WI38 (cell line): Measurements from ENCODE around the gene FGF14.
A peak's percentile ranks its signal among the peaks of the same experiment; 100 is the strongest.

Experiments used
- H3K4me3 ChIP-seq: 2 replicates; pipeline ENCODE4 v1.5.1; 2011; ENCODE audit warnings: low read depth, mild to moderate bottlenecking, control low read depth, low read length
- TF ChIP-seq, protein P1 (sequence below): IDR thresholded peaks from 2 replicates; pipeline ENCODE4 v1.5.1; 2012; ENCODE audit warnings: low read depth, mild to moderate bottlenecking, control low read depth, low read length

FGF14 gene

DNA sequence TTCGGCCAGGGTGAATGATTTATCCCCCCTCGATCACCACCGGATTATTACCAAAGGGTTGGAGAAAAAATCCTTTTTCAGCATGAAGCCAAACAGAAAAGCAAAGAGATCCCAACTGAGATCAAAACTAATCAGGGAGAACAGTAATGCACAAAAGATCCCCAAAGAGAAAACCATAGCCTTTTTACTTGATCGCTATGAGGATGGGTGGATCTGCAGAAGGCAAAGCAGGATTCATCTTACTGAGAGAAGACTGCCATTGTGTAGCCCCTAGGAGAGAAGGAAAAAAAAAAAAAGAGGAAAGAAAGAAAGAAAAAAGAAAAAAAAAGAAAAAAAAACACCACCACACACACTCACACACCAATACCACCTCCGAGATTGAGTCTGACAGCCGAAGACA, at the start of gene FGF14:
FGF14 (minus strand) TSS at position 283 of the 400 bp plus-strand sequence.
- H3K4me3 ChIP-seq: peak within 1 kb of the TSS; percentile 45
- TF ChIP-seq, protein P1, sequence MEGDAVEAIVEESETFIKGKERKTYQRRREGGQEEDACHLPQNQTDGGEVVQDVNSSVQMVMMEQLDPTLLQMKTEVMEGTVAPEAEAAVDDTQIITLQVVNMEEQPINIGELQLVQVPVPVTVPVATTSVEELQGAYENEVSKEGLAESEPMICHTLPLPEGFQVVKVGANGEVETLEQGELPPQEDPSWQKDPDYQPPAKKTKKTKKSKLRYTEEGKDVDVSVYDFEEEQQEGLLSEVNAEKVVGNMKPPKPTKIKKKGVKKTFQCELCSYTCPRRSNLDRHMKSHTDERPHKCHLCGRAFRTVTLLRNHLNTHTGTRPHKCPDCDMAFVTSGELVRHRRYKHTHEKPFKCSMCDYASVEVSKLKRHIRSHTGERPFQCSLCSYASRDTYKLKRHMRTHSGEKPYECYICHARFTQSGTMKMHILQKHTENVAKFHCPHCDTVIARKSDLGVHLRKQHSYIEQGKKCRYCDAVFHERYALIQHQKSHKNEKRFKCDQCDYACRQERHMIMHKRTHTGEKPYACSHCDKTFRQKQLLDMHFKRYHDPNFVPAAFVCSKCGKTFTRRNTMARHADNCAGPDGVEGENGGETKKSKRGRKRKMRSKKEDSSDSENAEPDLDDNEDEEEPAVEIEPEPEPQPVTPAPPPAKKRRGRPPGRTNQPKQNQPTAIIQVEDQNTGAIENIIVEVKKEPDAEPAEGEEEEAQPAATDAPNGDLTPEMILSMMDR: no peak

GRCh38 chr13:102443249-102443648, 41.4 kb upstream of the FGF14 start:
- TF ChIP-seq, protein P1: no peak
- H3K4me3 ChIP-seq: no peak overlapping the region

- H3K4me3 ChIP-seq: no peak overlapping the region
- TF ChIP-seq, protein P1: no peak
Observed at GRCh38 chr13:102441085-102441484, 39.2 kb upstream of the FGF14 start.

DNA sequence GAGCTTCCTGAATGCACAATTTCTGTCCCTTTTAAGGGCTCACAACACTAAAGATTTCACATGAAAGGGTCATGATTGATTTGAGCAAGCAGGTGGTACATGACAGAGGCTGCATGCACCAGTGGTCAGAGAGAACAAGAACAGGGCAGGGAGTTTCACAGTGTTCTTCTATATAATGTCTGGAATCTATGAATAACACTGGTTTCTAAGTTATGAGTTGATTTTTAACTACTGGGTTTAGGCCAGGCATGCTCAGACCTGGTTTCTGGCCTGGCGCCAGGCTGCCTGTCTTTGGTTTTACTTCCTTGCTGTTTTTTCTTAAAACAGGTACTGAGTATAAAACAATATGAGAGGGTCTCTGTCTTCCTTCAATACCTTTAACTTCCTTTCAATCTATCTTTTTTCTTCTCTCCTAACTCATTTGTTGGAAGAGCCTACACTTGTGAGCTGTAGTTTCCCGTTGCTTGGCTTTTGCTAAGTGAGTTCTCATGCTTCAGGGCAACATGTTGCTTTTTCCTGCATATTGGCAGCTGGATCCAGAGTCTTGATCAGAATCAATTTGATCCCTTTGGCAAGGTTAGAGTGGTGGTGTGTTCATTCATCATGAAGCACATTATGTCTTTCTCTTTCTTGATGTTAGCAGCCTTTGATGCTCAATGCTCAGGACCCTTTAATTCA, 38.5 kb upstream of the FGF14 start:
- TF ChIP-seq, protein P1: no peak
- H3K4me3 ChIP-seq: no peak overlapping the region

DNA sequence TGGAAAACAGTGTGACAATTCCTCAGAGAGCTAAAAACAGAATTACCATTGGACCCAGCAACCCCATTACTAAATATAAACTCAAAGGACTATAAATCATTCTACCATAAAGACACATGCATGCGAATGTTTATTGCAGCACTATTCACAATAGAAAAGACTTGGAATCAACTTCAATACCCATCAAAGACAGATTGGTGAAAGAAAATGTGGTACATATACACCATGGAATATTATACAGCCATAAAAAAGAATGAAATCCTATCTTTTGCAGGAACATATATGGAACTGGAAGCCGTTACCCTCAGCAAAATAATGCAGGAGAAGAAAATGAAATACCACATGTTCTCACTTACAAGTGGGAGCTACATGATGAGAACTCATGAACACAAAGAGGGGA, 20.8 kb upstream of the FGF14 start:
- TF ChIP-seq, protein P1: no peak
- H3K4me3 ChIP-seq: no peak overlapping the region

DNA sequence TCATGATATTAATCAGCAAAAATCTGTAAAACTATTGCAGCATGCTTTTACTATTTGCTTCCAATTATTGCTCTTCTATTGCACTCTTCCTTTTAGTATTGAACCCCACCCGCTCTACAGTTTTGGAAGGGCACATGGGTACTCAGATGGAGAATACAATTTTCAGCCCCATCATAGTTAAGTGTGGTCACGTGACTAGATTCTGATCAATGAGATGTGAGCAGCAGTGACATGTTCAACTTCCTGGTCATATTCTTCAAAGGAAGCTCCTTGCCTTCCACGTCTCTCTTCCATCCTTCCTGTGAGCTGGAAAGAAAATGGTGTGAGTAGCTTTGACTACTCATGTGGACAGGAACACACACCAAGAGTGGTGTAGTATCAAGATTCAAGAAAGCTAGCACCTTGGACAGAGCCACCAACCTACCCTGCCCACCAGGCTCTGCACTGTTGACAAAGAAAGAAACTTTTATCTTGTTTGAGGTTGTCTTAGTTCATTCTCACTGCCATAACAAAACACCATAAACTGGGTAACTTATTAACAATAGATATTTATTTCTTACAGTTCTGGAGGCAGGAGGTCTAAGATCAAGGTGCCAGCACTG, 3.8 kb upstream of the FGF14 start:
- TF ChIP-seq, protein P1: no peak
- no peak overlapping the region for H3K4me3 ChIP-seq

DNA sequence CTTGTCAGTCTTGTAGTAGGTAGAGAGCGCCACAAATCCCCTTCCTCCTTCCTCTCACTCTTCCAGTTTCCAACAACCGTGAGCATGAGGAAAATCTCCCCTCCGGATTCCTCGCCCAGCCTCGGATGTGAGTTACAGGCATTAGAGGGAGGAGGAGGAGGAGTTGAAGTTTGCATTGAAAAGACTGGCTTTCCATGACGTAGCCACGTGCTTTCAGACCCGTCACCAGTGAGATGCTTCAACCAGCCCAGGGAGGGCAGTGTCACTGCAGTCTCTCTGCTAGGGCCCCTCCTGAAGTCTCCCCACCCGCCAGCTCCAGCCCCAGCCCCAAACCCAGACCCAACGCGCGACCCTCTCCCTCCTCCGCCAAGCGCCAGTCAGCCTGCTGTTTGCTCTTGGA, 442 bp upstream of the FGF14 start:
- TF ChIP-seq, protein P1: no peak
- H3K4me3 ChIP-seq: peak overlapping the region; percentile 26
